ENCODE measurements around the gene ZSWIM6.

Gene ZSWIM6

DNA sequence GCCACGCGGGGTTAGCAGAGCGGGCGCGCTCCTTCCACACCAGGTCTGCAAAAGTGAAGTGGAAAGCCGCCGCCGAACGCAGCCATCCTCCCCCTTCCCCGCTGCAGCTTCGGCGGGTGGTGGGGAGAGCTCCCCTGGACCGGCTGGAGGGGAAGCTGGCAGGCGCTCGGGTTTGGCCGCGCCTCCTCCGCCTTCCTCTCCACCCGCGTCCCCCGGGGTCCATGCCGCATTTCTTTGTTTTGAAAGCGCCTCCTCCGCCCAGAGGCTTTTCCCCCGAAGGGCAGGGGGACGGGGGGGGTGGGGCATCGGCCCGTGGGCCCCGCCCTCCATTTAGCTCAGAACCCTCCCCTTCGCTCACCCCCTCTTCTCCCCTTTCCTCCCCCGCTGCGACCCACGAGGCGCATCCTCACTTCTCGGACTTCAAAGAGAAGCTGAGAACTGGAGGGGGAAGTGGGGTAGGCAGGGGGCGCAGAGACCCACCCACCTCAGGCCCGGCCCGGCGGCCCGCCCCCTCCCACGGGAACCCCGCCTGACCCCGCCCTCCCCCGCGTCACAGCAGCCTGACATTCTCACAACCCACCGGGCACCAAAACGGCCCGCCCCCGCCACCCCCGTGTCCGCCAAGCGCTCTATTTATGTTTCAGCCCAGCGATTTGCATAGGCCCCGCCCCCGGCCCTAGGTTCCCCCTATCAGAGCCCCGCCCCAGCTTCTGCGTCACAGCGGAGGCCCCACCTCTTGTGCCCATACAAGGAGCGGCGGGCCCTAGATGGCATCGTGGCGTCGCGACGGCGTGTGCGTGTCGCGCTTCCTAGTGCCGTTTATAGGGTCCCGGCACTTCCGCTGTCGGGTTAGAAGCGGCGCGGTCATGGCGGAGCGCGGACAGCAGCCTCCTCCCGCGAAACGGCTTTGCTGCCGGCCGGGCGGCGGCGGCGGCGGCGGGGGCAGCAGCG is at the start of gene ZSWIM6:
ZSWIM6 (plus strand) TSS at position 852 of the 951 bp plus-strand sequence; CDS start at position 867, 15 bp downstream.
- DNase-seq (ENCODE audit: low read depth in 2 of 2), result peak; percentile 96 to 97

DNA sequence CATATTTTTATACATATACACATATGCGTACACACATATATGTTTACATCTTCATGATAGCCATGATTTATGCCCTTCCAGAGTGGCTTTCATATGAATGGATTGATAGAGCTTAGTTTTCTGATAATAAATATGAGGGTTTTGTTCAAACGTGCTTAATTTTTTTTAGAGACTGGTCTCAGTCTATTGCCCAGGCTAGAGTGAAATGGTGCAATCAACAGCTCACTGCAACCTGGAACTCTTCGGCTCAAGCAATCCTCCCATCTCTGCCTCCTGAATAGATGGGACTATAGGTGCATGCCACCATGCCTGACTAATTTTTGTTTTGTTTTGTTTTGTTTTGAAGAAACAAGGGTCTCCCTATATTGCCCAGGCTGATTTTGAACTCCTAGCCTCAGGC is 48.6 kb upstream of the ZSWIM6 start:
- no peak for DNase-seq (ENCODE audit: low read depth in 2 of 2)

DNA sequence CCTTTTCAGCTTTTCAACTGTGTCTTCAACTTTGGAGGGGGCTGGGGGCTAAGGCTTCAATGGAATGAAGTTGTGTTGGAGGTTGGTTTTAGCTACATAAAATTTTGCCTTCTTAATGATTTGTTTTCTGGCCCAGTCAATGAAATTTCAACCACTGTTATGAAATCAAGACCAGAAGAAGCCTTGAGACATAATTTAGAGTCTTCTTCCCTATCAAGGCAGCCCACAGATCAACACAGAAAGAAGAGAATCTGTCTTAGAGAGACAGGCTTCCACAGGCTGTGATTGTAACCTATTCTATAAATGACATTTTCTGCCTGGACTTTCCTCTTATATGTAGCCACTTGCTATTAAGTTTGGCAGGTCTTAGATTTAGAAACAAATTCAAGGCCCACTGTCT is 46.5 kb upstream of the ZSWIM6 start:
- no peak for DNase-seq (ENCODE audit: low read depth in 2 of 2)

DNA sequence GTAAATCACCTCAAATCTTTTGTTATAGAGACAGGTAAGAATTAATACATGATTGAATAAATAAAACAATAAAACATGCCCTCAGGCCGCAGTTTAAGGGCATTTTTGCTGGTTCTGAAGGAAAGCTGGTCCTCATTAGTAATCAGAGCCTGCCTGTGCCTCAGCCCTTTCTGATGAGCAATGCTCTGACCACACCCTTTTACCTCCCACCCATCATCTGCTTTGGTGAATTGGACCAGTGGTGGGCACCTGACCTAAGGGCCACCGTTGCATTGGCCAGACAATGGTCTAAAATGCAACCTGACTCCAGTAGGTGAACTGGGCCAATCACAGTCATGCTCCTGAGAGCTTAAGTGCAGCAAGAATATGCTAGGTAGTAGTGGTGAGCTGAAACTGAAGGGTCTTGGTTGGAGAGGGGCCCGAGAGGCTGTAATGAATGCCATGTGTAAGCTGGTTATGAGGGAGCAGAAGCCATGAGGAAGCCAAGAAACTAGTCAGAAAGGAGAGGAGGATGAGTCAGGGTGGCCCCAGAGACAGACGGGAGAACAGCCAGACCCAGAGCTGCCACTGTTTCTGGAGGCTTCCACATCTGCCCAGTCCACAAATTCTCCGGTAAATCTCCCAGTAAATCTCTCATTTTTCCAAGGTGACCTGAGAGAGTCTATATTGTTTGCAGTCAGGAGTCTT is 45.5 kb upstream of the ZSWIM6 start:
- DNase-seq (ENCODE audit: low read depth in 2 of 2), result no peak

DNA sequence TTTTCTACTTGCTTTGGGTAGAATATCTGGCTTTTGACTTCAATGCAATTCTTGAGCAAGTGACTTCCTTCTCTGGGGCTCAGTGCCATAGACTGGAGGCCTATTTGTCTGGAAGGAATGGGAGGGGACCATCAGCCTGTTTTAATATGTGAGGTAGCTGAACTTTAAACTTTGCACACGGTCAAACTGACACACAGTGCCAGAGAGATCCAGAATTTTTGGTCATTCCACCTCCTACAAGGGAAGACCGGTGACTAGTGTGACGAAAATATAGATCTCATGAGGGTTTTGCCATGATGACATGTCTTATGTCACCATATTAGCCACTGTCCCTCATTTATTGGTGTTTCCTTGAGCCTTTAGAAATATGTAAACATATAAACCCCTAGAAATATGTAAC is 44.6 kb upstream of the ZSWIM6 start:
- no peak for DNase-seq (ENCODE audit: low read depth in 2 of 2)

DNA sequence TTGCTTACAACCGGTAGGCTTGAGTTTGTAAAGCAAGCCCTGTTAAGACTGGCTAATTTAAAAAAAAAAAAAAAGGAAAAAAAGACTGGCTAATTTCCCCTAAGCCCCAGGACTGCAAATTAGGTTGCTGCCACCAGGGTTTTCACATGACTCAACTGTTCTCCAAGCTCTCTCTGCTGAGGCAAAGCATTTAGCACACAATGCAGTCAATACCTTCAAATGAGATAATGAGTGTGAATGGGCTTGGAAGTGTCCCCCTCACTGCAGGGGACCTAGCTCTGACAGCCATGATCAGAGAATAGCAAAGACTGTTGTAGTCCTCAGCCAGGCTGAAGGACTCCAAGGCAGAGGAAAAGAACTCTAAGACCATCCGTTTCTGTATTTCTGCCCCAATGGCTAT is 42.8 kb upstream of the ZSWIM6 start:
- DNase-seq (ENCODE audit: low read depth in 2 of 2), result no peak

DNA sequence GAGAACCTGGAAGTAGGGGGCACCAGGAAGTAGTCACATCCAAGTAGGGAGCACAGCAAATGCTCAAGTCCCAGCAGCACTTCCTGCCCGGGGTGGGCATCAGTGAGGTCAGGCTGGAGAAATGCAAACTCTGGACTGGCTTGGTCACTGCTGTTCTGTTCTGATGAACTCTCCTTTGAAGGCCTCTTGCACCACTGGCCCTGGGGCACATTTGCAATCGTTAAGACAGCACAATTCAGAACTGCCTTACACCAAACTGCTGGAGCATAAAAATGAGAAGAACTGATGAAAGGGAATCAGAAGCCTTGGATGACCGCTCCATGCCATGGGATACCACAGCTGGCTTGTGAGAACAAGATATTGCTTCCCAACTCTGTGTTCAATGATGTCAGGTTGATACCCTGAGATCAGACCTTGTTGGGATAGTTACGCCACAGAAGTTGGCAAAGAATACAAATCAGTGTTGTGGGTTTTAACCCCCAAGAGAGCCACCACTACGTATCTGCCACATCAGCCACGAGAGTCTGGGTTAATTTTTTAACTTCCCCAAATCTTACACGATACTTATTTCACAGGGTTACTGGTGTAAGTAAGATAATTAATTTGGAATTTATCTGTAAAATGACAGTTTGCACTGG is 42.3 kb upstream of the ZSWIM6 start:
- DNase-seq (ENCODE audit: low read depth in 2 of 2), result no peak

DNA sequence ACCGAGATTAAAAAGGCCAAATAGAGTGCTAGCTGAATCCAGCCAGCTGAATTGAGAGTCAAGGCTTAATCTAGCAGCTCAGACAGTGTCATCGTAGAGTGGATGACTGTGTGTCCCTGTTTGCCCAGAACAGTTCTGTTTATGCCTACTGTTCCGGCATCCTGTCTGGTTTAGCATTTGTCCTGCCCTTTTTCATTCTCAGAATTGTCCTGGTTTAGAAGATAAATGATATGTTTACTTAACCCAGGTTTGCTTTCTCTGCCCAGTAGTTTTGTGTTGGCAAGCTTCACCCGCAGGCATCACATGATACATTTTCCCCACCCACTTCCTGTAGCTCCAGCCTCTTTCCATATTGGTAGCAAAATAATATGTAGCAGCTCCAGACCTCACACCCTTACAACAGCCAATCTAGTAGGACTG is 41.3 kb upstream of the ZSWIM6 start:
- DNase-seq (ENCODE audit: low read depth in 2 of 2), result no peak

DNA sequence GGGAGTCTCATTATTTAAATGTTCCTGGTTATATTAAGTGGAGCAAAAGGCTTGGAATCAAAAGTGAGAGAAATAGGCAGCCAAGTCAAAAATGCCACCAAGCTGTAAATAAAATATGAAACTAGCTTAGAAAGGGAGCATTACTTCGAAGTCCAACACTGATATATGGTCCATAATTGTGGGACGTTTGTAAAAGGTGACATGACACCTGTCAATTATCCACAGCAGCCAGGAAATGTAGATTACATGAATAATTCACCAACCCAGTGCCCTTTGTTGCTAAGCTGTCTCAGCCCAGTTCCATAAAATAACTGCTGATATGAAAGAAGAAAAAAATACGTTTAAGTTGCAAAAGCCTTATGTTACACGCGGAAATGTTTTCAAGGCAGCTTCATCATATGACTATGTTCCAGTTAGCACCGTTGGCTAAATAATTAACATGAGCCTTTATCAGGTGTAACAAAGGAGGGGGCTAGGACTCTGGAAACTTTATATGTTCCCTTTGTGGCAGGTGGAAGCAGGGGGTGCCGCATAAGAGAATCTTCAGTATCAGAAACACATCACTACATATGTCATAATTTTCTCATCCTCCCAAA is 39.9 kb upstream of the ZSWIM6 start:
- DNase-seq (ENCODE audit: low read depth in 2 of 2), result no peak

DNA sequence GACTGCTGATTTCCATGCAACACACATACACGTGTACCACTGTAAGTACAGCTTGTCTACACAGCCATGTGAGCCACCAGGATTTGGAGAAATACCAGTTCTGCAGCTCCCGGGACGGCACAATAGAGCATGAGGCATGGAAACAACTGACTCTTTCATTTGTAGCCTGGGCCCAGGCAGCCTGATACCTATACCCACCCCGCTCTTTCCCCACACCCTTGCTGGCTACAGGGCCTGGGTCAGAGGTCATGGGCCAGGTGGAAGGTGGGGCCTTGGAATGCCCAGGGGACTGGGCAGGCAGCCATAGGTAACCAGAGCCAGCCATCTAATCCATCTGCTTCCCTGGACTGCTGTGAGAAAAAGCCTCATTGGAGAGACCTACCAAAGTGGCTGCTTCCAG is 39.0 kb upstream of the ZSWIM6 start:
- no peak for DNase-seq (ENCODE audit: low read depth in 2 of 2)

DNA sequence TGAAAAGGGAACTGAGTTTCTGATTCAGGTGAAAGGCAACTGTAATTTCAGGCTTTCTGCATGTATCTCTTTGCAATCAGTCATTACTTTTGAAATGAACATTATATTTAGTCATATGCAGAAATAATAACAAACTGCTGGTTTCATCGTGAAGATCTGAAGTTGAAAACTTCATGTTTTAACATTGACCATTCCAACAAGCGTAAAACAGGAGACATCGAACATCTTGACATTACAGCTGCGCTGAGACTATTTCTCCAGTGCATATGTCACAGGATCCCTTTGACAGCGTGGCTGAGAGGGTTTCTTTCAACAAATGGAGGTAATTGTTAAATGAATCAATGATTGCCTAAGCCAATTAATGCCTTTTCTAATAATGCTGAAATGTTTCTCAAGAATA is 38.2 kb upstream of the ZSWIM6 start:
- DNase-seq (ENCODE audit: low read depth in 2 of 2), result no peak

DNA sequence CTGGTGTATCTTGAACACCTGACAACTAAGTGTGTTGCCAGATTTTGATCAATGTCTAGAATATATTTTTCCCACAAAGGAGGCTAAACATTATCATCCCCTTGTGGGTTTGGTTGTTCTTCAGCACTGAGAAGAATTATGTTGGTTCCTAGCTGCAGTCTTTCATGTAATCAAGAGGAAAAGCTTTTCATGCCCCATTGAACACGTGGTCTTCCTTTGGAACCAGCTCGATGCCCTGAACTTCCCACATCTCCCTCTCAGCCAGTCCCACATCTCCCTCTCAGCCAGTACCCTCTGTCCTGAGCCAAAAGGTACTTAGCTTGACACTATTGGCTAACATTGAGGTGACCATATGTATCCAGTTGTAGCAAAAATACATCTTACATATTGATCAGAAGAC is 36.7 kb upstream of the ZSWIM6 start:
- no peak for DNase-seq (ENCODE audit: low read depth in 2 of 2)

DNA sequence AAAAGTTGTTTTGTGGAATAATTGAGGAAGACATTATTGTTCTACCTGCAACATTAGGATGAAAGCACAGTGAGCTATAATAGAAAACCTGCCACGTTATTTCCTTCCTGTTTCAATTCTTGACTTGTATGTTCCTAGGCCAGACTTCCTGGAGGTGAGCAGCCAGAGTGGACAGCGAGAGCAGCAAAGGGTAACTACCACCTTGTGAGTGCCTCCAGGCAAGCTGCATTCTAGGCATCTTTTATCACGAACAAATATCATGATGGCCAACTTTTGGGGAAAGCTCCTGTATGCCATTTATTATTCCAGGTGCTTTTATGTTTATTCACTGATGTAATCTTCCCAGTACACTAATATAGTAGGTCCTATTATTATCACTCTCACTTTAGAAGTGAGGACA is 34.0 kb upstream of the ZSWIM6 start:
- DNase-seq (ENCODE audit: low read depth in 2 of 2), result no peak

DNA sequence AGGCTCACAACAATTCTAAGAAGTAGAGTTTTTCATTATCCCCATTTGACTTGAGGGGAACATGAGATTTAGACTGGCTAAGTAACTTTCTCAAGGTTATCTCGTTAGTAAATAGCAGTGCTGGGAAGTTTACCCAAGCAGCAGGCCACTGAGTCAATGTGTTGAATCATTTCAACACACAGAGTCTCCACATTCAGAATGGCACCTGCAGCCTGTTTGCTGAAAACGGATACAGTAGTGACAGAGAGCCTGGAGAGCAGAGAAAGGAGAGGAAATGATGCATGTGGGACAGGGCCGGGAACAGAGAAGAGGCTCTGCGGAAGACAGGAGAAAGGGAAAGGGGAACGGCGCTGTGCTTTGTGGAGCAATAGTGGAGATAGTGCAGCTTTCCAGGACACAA is 33.5 kb upstream of the ZSWIM6 start:
- DNase-seq (ENCODE audit: low read depth in 2 of 2), result no peak

DNA sequence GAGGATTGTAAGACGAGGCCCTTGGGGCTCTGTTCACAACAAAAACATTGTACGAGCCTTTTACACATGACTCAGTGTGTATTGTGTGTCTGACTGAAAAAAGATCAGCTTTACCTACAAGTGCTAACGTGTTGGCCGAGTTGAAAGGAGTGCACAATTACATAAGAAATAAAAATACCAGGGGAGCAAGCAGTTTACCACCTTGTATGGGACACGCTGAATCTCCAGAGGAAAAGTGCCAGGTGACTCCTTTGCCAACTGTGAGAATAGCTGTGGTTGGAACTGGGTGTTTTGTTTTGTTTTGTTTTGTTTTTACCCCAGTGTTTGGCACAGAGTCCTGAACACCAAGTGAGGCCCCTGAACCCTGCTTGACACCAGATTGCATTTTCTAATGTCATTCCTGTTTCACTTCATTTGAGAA is 32.8 kb upstream of the ZSWIM6 start:
- no peak for DNase-seq (ENCODE audit: low read depth in 2 of 2)

DNA sequence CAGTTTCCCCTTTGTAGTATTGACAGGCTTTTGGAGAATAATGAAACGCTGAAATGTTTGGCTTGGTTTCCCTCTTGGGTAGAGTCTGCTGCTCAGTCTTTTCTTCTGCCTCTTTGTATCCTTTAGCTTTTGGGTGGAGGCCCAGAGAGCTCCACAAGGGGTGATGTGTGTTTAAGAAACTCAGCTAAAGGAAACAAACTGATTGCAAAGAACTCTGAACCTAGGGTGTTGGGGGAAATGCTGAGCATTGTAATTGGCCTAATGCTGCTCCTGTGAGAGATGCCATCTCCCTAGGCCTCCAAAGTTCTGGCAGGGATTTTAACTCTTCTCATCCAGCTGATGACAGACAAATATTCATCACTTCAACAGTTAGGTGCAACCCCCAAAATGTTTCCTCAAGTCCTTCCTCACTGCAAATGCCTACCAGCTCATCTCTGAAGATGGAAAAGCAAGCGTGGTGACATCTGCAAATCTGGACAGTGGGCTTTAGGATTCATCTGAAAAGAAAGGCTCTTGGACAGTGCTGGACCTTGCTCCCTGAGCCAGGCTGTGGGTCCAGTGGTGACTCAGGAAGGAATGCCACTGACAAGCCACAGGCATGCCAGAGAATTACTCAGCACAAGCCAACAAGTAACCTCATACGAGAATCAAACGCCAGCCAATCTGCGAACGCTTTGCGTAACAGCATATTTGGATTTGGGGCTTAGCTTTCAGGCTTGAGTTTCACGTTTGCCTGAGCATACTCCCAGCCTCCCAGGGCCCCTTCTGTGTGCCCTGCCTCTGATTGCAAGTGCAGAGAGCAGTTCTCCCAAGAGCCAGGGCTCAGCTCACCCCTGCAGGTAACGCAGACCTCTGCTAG is 30.5 kb upstream of the ZSWIM6 start:
- no peak for DNase-seq (ENCODE audit: low read depth in 2 of 2)

DNA sequence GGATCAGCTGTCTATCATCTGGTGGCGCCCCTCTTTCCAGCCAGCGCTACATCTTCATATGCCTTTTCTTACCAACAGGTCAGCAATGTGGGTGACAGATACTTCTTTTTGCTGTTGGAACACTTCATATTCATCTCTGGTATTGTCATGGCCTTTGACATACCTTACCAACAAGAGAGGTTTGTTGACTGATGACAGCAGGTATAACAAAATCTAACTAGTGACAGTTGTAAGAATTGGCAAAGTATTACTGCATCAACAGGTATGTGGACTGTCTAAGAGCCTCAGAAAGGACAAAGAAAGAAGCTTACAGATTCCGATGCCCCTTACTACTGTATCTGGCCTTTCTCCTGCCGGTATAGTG is 29.9 kb upstream of the ZSWIM6 start:
- no peak for DNase-seq (ENCODE audit: low read depth in 2 of 2)

DNA sequence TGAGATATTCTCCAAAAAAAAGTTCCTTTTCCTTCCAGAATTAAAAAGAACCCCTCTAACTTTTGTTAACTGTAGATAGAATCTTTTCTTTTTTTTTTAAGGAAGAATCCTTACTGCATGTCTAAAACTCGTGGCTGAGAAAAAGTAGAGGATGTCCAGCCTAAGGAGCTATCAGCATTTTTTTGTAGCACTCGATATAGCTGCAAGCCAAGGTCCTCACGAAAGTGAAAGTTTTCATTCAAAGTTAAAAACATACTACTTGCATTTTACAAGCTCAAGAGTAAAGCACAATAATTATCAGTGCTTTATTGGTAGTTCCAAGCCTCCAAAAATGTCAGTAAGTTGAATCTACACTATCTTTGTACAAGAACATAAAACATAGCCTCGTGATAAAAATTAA is 28.7 kb upstream of the ZSWIM6 start:
- DNase-seq (ENCODE audit: low read depth in 2 of 2), result no peak

DNA sequence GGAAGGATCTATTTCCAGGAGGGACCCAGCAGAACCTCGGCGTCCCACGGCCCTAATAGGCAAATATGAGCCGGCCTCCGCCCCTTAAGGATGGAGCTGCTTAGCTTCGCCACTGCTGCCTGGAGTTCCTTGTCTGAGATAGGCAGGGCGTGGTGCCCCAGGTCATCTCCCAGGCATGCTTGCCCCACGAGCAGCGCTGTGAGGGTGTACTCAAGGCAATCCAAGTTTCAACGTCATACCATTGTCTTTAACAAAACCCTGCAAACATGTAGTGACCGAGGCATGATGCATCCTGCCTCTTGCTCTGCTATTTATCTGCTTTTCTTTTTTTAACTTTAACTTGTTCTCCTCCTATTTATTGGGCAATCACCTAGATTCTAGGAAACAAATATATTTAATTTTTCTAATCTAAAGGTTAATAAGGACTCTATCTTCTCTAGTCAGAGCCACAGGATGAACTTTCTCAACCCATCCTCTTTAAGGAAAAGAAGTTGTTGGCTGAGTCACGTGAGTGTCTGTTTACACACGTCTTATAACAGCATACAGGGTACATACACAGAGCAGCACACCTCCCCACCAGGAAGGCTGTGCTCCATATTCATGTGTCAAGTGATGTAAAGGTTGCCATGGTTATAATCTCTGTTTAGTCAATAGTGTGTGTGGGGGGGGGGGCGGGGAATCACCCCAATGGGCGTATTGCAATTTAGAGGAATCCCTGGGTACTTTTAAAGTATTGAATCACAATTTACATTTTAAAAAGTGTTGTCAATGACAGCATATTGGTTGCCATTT is 27.3 kb upstream of the ZSWIM6 start:
- DNase-seq (ENCODE audit: low read depth in 2 of 2), result no peak

DNA sequence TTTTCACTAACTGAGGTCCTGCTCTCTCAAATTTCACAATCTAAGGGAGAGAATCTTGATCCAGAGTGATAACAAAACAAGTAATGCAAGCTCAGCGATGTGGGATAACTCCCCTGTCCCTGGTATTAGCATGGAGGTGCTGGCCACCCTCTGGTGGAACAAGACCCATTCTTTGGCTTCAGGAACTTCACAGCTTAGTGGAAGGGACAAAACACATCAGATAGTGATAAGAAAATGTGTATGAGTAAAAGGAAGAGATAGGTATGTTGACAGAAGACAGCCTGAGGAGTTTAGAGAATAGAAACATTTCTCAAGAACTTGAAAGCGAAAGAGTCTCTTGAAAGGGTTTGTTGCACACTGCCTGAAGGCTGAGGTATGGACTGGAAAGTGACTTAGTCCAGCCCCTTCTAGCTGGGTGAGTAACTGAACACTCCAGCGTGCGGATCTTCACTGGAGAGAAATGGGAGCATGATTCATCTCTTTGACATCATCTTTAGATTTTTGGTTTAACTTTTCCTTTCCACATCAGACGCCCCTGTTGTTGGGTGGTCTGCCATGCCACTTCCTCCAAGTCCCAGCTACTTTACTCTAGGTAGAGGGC is 25.4 kb upstream of the ZSWIM6 start:
- peak in 1 of 2 donors; percentile 10 for DNase-seq (ENCODE audit: low read depth in 2 of 2)

Measured in activated CD4-positive, alpha-beta T cell treated with anti-CD3 and anti-CD28 coated beads for 24 hours (primary cell).